Testis (tissue), 3 donors: ENCODE measurements around the gene SRSF6. TPM values are rescaled to one million over a fixed set of nuclear protein-coding genes. Genes with fewer than 3 reads are reported as not detected.

Experiments used
- DNase-seq: peaks from one replicate; pipeline ENCODE4 v3.0.0-alpha.2; 2019
- H3K27ac ChIP-seq, 2 donors: fragments of 200-600 bp; sonication (generic); one replicate each; pipeline ENCODE4 v1.5.1; 2019
- H3K27me3 ChIP-seq: fragments of 200-600 bp; sonication (generic); one replicate; pipeline ENCODE4 v1.5.1; 2019
- H3K36me3 ChIP-seq: fragments of 200-600 bp; sonication (generic); one replicate; pipeline ENCODE4 v1.5.1; 2017; ENCODE audit warnings: low read depth; ENCODE audit errors: missing control alignments
- H3K4me1 ChIP-seq: fragments of 200-600 bp; sonication (generic); one replicate; pipeline ENCODE4 v1.5.1; 2019
- H3K4me3 ChIP-seq, 2 donors: fragments of 200-600 bp; sonication (generic); one replicate each; pipeline ENCODE4 v1.5.1; 2017 to 2019
- H3K9me3 ChIP-seq: fragments of 200-600 bp; sonication (generic); one replicate; pipeline ENCODE4 v1.5.1; 2017
- CTCF ChIP-seq, 3 experiments: fragments of 450-650 bp in 2 of 3; fragments of 200-600 bp in 1 of 3; sonication (generic) in 1 of 3; IDR thresholded peaks; one replicate each; pipeline ENCODE4 v1.5.1; 2016 to 2019; ENCODE audit warnings: antibody characterized with exemption in 3 of 3, mild to moderate bottlenecking in 2 of 3, moderate library complexity in 1 of 3
- POLR2A ChIP-seq: fragments of 450-650 bp; IDR thresholded peaks from one replicate; pipeline ENCODE4 v1.6.1; 2017; ENCODE audit warnings: antibody characterized with exemption, mild to moderate bottlenecking, moderate library complexity
- WGBS, 2 donors: methylation state at CpG; one replicate each; pipeline ENCODE4 v1.1.5; 2018; 5-methylcytosine and 5-hydroxymethylcytosine counted together
- intact Hi-C: fragments of 100-400 bp; cut with DNase I; formaldehyde crosslinking; loops from one replicate; pipeline ENCODE4 v1.15.1; 2023; ENCODE audit warnings: low total_unique reads
- polyA plus RNA-seq: library from polyadenylated mRNA; stranded (reverse); fragments of 350-450 nt; fragmentation: Illumina TruSeq; extraction: RNeasy Lipid Tissue Mini Kit (QIAGEN cat#74804); gene quantifications from one replicate; pipeline ENCODE4 v1.2.3, GENCODE V29; 2014; ENCODE audit warnings: low read depth, low replicate concordance; ENCODE audit not compliant: insufficient read depth
- total RNA-seq, 2 donors: library from RNA; depleted of rRNA; stranded (reverse); fragments of >200 nt; gene quantifications; one replicate each; pipeline ENCODE4 v1.2.3, GENCODE V29; 2016

SRSF6 gene
- total and polyA plus RNA-seq, 3 donors from 2014 or later, result 90.4 to 127 (median 100.0) TPM

GRCh38 chr20:43459022-43459942, 1.6 kb downstream of the SRSF6 start:
- Histone ChIP-seq H3K4me3 (peak overlapping the region; percentile 95 to 99), H3K4me1 (peaks cover 11% of the 10 kb centered on the region), H3K27me3 (no peaks in the 10 kb centered on the region), H3K9me3 (no peaks in the 10 kb centered on the region), H3K27ac (peak overlapping the region in 1 of 2 donors; percentile 100), H3K36me3 (no peaks in the 10 kb centered on the region)
- peak; percentile 42 for DNase-seq
- TF ChIP-seq CTCF (IDR thresholded peaks at IDR 0.05) (no peak), POLR2A (no peak)
- WGBS, 2 donors, result 42 to 47% methylated on average over 12 of the region's 12 CpGs
- intact Hi-C loops, result no loop called here

- DNase-seq, result no peak
- no peak overlapping the region for H3K27ac ChIP-seq
- 87 to 90% methylated on average over 23 of the region's 23 CpGs for WGBS, 2 donors
- no peak for TF ChIP-seq CTCF (IDR thresholded peaks at IDR 0.05)
- TF ChIP-seq POLR2A, result no peak
- H3K9me3 ChIP-seq, result no peaks in the 10 kb centered on the region
- no peaks in the 10 kb centered on the region for H3K27me3 ChIP-seq
- H3K4me1 ChIP-seq, result peaks cover 11% of the 10 kb centered on the region
- intact Hi-C loops, result no loop called here
- no peaks in the 10 kb centered on the region for H3K36me3 ChIP-seq
- no peak overlapping the region for H3K4me3 ChIP-seq
These were observed 2.6 kb downstream of the SRSF6 start for GRCh38 chr20:43460172-43460829.

GRCh38 chr20:43460830-43461200, 3.1 kb downstream of the SRSF6 start:
- TF ChIP-seq CTCF (IDR thresholded peaks at IDR 0.05), result no peak
- 88 to 90% methylated on average over 10 of the region's 10 CpGs for WGBS, 2 donors
- Histone ChIP-seq H3K9me3 (no peaks in the 10 kb centered on the region), H3K27ac (no peak overlapping the region), H3K4me3 (no peak overlapping the region), H3K27me3 (no peaks in the 10 kb centered on the region), H3K4me1 (peaks cover 11% of the 10 kb centered on the region), H3K36me3 (no peaks in the 10 kb centered on the region)
- intact Hi-C loops, result no loop called here
- DNase-seq, result no peak

- Histone ChIP-seq H3K36me3 (no peaks in the 10 kb centered on the region), H3K4me1 (peaks cover 11% of the 10 kb centered on the region), H3K27me3 (no peaks in the 10 kb centered on the region), H3K9me3 (no peaks in the 10 kb centered on the region), H3K27ac (no peak overlapping the region), H3K4me3 (no peak overlapping the region)
- 88 to 94% methylated on average over 3 of the region's 3 CpGs for WGBS, 2 donors
- TF ChIP-seq POLR2A (no peak), CTCF (IDR thresholded peaks at IDR 0.05) (no peak)
- DNase-seq, result no peak
- intact Hi-C loops, result no loop called here
These were observed 4.4 kb downstream of the SRSF6 start for GRCh38 chr20:43461894-43462659.
